HCEC 1CT (cell line): ENCODE data around the gene KL.

Experiments used
- DNase-seq: peaks from one replicate; pipeline ENCODE4 v3.0.0-alpha.2; 2017

KL gene

DNA sequence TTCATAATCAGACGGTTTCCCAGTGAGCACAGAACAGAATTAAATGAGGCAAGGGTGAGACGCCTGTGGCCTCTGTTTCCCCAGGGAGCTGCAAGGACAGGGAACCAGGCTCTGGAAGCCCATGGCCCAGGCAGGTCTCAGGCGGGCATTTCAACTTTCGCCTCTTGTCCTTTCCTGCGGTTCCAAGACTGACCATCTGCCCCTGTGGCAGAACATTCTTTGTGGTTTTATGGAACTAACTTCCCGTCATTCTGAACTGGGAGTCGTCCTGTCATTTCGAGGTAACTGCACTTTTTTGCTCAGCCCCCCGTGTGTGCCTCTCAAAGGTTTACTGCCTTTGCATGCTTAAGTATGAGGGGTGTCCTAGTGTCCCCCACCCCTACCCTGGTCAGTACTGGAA lies 70.9 kb downstream of the KL start:
- DNase-seq: peak; percentile 11

DNA sequence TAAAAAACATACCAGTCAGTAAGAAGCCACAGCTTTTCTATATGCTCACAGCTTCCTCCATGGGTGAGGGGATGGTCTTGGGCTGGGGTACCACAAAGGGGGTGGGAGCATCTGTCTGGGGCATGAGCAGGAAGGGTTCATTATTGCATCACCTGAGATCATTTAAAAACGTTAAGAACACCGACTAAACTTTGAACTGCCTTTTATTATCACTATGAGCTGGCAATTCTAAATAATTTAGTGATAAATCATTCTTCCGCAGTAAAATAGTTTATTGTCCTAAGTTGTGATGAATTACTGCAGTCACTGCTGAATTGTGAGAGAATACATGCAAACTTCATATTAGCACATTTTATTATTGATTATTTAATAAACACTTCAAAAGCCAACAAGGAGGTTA lies 71.6 kb downstream of the KL start:
- peak; percentile 46 for DNase-seq

DNA sequence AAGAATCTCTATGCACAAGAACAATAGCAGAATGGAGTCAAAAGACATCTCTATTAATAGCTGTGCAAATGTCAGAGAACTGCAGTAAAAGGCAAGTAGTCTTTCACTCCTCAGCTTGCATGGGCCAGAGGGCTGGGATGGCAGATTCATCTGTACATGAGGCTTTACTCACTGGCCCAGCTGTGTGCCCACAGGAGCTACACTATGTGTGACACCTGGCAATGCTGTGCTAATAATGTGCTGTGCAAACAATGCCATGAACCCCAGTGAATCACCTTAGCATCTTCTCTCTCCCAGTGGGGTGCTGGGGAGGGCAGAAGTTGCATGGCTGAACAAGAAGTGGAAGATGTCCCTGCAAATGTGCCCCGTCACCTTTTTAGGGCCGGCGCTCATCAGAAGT lies 73.1 kb downstream of the KL start:
- DNase-seq: no peak

DNA sequence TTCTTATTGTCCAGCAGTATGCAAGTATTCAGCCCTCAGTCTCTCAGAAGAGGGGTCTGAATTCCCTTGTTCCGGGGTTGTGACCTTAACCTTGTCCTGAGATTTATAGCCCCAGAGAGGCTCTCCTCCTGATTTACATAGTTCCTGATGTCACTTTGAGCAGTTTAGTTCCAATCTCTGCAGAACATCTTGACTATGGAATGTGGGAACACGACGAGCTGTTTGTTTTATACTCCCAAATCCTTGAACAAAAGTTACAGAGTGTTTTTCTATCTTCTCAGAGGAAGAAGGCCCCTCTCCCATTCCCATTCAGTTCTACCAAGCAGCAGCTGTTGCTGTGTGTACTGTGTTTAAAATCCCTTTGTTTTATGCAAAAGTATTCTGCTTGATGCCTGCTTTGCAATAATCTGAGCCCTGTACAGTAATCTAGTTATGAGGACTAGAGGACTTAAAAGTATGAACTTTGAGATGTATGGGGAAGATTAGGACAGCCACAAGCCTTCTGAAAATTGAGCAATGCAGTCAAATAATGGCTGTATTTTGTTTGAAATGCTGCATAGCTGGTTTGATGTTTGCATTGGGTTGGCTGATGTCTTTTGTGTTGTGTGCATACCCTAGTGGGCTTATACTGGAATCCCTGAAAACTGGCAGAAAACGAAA lies 74.7 kb downstream of the KL start:
- DNase-seq: no peak

DNA sequence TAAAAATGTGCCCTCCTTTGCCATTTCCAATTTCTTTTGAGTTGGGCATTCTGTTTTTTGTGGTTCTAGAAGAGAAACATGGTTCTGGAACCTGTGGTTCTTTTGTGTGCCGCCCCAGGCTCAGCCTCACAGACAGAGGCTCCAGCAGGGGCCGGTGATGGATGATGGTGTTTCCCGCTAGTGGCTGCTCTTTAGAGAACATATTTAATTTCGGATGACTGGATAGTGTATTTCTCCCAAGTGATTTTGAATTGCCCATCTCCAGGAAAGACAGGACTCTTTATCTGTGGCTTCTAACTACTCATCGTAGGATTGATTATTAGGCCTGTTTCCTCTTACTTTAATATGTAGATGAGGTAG lies 75.2 kb downstream of the KL start:
- no peak for DNase-seq

DNA sequence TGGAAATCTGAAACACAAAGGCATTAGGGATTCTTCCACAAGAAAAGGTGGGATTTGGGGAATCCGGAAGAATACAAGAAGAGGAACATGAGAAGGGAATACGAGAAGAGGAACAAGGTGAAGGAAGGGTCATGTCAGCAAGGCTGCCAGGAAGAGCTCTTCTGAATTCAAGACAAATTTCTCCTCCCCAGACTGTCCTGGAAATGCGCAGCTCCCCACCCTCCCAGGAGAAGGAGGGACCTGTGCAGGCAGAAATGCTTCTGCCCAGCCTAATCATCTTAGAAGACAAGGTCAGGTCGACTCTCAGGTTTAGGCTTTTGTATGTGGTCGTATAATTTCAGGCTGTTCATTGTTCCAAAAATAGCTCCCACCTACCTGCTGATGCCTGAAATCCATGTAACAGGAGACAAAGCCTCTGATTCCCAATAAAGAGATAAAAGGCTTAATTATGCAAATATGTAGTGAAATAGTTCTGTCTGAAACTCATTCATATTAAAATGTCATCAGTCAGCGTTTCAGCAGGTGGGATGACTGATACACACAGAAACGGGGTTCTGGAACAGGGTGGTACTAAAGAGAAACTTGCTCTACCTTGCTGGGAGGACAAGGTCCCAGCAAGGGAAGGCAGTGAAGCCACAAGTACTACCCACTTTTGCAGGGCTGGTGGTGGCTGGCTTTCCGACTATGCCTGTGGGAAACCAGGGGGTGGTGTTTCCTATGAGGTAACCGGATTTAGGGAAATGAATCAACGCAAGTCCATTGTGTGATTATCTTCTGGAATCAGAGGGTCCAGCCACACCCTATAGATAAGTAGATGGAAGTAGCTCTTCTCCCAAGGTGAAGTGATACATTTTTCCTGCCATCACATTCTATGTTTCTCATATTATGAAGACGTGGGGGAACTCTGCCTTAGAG lies 76.1 kb downstream of the KL start:
- no peak for DNase-seq

DNA sequence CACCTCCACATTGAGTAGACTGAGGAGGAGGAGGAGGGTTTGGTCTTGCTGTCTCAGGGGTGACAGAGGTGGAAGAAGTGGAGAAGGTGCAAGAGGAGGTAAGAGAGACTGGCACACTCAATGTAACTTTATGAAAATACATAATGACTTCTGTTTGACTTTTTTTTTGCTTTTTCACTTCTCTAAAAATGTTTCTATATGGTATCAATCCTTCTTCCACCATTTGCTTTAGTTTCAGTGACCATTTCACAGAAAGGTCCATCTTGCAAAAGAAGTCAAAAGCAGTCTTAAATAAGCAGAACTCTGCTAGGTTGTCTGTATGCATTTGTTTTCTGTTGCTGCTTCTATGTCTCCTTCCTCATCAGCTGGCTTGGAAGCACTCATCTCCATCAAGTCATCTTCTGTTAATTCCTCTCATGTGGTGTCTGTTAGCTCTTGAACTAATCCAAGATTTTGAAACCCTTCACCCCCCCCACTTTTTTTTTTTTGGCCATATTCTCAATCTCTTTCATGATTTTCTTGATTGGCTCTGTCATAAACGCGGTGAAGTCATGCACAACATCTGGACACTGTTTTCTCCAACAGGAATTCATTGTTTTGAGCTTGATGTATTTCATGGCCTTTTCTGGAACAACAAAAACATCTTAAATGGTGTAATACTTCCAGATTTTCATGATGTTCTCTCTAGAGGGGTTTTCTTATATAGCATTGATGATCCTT lies 80.8 kb downstream of the KL start:
- DNase-seq: no peak

DNA sequence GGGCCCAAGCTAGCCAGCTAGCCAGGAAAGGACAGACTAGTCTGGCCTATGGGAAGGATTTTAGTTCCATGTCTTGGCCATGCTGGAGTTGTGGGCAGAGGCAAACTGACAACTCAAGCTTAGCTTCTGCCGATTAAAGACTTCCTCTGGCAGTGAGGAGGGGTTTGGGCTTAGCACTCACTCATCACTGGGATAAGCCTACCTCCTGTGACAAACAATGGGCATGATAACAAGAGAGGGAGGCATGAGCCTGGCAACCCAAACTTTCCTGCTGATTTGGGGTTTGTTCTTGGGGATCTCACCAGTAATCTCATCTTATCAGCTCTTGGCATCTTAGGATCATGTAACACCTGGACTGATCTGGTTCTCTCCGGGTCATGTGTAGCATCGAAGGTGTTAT lies 83.6 kb downstream of the KL start:
- DNase-seq: no peak

DNA sequence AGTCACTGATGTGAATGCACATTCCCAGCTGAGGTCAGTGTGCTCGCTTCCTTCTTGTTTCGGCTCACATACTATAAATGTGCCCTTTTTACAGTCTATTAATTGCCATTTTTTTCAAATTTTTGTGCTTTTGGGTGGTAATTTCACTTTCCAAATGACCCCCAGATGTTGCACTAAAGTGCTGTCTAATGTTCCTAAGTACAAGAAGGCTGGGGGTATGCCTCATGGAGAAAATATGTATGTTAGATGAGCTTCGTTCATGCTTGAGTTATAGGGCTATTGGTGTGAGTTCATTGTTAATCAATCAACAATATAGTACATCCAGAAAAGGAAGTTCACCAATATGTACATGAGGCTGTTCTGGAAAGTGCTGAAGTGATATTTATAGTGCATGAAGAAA lies 84.7 kb downstream of the KL start:
- peak; percentile 26 for DNase-seq

DNA sequence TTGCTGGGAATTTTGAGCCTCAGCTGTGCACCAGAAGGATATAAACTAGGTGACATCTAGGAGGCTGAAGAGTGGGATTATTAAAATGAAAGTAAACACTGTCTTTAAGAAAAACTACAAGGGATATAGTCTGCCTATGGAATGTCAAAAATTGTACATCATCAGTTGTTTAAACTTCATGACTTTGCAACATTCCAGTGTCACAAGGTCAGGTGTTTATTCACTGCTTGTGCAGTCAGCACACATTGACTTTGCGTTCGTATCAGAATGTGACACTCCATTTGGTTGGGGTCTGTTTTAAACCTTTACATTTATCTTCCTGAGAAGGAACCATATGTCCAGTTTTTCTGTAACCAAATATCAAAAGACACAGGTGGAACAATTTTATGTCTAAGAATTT lies 85.6 kb downstream of the KL start:
- peak; percentile 14 for DNase-seq

DNA sequence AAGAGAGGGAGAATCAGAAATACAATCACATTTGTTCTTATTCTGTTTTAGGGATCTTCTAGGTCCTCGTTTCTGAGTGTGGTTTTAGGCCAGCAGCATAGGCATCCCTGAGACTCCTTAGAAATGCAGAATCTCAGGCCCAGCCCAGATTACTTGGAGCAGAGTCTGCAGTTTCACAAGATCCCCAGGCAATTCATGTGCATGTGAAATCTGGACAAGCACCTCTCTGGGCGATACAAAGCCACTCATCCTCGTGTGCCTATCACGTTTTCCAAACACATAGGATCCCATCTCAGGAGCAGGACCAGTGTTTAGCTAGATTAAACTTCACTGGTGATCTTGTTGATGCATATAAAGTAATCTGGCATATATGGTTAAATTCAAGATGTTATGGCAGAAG lies 87.2 kb downstream of the KL start:
- no peak for DNase-seq

DNA sequence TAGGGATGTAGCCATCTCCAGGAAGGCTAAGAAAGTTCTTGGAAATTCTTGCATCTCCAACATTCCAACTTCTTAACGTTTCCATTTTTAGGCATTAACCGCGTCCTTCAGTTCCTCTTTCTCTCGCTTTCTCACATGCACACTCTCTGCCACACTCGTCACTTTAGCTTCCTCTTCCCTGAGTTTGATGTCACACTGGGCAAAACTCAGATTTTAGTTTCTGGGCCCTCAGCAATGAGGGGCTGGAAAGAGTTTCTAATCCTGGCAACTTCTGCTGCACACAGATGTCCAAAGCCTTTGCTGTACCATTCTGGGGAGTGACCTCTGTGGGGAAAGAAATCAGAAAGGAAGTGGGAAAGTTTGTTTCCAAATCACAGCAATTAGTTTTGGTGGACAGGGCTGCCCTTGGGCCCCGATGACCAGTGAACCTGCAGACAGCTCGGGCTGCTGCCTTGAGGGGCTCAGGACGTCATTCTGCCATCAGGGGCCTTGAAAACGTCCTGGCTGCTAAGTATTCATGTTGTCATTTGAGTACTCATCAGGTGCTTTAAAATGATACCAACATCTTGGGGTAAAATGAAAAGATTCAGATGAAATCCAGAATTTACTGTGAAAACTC lies 89.3 kb downstream of the KL start:
- DNase-seq: no peak

DNA sequence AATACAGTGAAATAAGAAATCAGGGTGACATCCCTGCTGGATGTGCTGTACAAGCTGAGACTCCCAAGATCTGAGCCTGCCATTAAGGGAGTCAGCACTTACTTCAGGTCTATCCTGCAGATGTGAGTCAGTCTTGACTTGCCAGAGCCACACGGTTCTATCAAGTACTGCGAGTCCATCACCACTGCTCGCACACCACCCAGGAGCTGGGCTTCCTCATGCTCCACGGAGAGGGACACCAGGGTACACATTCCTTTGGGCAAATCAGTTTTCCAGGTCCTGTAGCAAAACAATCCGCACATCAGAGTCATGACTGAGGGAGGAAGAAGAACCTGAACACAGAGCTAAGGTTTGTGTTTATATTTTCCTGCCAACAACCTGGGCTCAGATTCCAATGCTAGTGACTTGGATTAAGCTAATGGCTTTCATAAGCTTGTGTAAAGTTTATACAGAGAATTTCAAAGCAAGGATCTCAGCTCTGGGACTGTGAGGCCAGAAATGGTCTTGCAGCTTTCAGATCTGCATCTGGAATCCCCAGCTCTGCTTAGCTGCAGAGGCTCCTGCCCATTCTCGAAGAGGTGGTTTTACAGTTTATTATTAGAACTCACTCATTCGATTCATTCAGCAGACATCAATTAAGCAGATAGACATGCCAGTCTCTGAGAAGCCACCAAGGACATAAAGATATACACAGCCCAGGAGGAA lies 90.6 kb downstream of the KL start:
- DNase-seq: no peak

DNA sequence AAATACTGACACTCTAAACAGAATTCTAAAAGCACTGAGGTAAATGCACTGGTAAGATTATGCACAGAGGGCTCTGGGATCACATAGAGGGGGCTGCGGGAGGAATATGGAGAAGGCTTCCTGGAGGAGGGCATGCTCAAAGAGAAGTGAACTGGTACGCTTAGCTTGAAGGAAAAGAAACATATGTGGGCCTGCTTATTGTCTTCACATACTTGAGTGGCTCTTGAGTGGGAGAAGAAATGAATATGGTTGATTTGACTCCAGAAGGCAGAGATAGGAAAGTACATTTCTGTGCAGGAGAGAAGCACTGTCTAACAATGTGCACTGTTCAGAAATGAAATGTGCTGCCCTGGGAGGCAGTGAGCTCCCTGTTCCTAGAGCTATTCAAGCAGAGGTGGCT lies 91.1 kb downstream of the KL start:
- DNase-seq: no peak

DNA sequence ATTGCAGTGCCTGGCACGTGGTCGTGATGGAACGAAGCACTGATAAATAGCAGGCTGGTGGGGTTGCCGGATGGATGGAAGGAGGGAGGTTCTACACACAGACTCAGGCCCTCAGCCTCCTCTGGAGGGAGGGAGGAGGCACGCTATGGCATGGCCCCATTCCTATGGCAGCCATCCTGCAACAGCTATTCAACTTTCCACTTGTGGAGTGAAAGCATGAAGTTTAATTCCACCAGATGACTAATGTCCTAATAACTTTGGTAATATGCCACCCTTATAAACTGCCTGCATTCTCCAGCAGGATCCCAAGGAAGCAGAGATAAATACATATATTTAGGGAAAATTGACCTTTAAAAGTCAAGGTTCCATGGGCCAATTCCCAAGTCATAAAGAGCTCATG lies 92.4 kb downstream of the KL start:
- peak; percentile 60 for DNase-seq

DNA sequence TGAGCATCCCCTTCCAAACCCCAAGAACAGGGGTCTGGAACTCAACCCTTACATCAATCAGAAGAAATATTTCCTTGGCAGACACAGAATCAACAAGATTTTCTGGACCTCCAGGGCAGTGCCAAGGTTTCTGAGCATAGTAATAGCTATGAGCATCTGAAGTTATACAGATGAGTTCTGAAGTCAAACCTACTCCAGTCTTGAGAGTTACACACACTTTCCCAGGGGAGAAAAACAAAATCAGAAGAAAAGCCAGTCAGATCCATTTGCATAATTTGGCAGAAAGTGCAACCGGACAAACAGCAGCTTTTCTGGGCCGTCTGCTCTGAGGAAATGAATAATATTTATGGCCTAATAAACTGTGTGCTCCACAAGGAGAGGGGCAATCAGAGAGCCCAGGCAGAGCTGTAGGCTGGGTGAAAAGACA lies 93.1 kb downstream of the KL start:
- no peak for DNase-seq

DNA sequence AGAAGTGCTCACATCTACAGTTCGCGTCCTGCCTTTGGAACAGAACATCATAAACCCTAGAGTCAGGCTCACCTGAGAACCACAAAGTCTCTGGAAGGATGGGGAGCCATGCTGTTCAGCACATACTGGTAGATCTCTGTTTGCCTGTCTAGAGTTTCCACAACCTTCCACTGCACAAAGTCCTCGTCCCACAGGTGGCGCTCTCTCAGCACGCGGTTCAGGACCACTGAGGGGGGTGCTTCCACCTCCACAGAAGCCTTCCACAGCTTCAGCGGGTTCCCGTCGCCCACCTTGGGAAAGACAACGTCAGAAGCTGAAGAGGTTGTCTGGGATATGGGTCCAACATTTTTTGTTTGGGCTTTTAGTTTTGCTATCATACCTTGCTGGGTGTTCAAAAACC lies 93.6 kb downstream of the KL start:
- DNase-seq: no peak

DNA sequence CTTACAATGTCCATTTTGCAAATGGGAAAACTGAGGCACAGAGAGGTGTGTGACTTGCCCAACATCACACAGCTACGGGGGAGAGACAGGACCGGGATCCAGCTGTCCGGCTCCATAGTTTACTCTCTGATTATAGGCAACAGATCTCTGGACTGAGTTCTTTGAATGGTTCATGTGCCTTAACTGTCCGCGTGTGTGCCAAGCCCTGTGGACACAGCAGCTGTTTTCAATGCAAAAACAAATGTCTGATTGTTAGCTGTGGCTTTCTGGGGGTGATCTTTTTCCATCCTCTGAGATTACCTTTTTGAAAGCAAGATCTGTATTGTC lies 94.1 kb downstream of the KL start:
- no peak for DNase-seq

DNA sequence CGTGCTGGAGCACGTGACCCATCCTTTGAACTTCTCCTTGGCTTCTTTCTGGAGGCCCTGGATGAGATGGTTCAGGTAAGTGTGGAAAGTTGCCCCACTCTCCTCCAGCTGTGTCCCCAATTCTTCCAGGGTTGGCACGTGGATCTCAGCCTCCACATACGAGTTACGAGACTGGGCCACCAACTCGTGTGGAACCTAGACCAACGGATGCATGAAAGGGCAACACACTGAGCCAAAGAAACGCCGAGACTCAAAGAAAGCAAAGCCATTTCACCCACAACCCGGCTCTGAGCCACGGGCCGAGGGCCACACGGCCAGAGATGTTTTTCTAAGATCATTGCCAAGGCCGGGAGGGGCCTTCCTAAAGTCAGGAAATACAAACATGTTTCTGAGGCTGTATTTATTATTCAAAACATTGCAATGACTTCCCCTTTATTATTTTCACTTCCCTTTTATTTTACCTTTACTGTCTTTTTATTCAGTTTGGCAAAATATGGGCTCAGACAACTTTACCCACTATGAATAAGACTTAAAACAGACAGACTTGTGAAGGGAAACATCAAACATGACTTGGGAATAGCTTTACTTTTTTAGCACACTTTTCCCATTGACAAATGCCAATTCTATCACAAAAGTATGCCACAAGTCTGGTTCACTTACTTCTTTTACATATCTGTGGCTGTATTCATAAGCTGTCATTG lies 94.6 kb downstream of the KL start:
- no peak for DNase-seq

DNA sequence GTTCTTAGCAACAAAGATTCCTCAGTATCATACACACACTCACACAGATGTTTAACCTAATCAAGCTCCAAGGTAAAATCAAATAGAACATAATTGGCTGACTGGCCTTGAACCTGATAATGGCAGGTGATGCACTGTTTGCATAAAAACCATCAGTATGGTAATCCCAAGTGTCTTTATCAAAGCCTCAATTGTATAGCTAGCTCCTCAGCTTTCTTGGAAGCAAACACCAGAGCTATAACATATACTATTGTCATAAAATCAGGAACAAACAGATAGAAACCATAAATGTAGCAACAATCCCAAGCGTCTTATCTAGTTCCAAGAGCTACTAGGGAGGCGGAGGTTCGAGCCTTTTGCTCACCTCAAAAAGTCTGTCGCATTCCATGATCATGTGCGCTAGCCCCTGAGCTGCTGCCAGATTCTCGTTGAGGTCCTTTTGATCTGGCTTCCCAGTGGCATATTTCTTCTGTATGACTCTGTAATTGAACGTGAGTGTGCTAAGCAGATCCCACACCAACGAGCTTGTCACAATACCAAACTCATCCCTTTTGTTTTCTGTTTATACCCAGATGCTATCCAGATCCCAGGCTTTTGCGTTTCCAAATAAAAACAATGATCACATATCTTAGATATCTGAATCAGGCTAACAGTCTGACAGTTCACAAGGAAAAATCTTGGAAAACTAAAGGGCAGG lies 95.3 kb downstream of the KL start:
- no peak for DNase-seq

DNA sequence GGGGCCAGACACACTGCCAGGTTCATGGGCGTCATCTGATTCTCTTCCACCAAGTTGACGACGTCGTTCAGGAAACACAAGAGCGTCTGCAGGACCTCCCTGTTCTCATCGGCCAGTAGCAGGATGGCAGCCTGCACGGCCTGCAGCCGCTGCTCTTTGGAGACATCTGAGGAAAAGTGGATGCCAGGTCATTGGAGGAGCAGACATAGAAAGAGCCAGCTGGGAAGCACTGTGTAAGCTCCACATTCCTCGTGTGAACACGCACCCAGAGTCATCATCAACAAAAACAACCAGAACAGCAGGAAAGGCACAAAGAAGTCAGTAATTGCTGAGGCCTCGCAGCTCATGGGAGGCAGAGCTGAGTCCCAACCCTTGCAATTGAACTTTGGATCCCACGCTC lies 96.5 kb downstream of the KL start:
- no peak for DNase-seq

DNA sequence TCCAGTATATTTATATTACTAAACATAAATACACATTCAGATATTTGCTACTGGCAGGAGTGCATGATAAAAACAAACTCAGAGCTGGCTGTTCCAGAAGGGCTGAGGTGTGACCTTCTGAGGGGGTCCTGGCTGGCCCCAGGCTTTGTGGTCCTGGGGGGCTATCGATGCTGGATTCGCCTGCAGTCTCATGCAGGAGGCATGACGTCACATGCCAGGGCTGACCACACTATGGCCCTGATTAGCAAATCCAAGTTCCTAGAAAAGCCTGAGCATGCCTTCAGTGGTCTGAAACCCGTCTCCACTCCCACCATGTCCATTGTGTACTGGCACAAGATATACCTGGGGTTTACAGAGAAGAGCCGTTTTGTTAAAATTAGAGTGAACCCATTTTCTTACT lies 97.9 kb downstream of the KL start:
- DNase-seq: no peak
